Upper lobe of right lung (tissue), 1 donor: ENCODE data around the gene MBD2. TPM values are rescaled to one million over a fixed set of nuclear protein-coding genes. Genes with fewer than 3 reads are reported as not detected.

Experiments used
- ATAC-seq: fragments of 200-7000 bp; cut with Tn5 transposase; one replicate; pipeline ENCODE4 v1.9.1; 2020; ENCODE audit warnings: mild to moderate bottlenecking, moderate library complexity
- DNase-seq: peaks from one replicate; pipeline ENCODE4 v3.0.0-alpha.2; 2020
- H3K27ac ChIP-seq: fragments of 200-600 bp; one replicate; pipeline ENCODE4 v1.8.0; 2022
- H3K27me3 ChIP-seq: fragments of 200-600 bp; one replicate; pipeline ENCODE4 v1.8.0; 2022; ENCODE audit warnings: mild to moderate bottlenecking
- H3K36me3 ChIP-seq: fragments of 200-600 bp; one replicate; pipeline ENCODE4 v1.8.0; 2022
- H3K4me1 ChIP-seq: fragments of 200-600 bp; one replicate; pipeline ENCODE4 v1.8.0; 2022
- H3K4me3 ChIP-seq: fragments of 200-600 bp; one replicate; pipeline ENCODE4 v1.8.0; 2022; ENCODE audit warnings: mild to moderate bottlenecking
- H3K9me3 ChIP-seq: fragments of 200-600 bp; one replicate; pipeline ENCODE4 v1.8.0; 2022
- CTCF ChIP-seq: fragments of 200-600 bp; IDR thresholded peaks from one replicate; pipeline ENCODE4 v1.8.0; 2022; ENCODE audit warnings: antibody characterized with exemption
- intact Hi-C: fragments of 100-400 bp; cut with DNase I; formaldehyde crosslinking; loops from one replicate; pipeline ENCODE4 v1.11.0; 2022
- total RNA-seq: library from RNA; stranded (reverse); fragmentation: NEBNext Ultra II Directional; extraction: Animal tissue kit (Norgen Biotek cat#: 25700); gene quantifications from one replicate; pipeline ENCODE4 v1.2.1, GENCODE V29; 2021
- donor health status: DM: no; HTN: yes; CAD: no; lungs with severe emphysema.

MBD2 gene
- total RNA-seq, 1 donor from 2014 or later = 78.4 TPM

DNA sequence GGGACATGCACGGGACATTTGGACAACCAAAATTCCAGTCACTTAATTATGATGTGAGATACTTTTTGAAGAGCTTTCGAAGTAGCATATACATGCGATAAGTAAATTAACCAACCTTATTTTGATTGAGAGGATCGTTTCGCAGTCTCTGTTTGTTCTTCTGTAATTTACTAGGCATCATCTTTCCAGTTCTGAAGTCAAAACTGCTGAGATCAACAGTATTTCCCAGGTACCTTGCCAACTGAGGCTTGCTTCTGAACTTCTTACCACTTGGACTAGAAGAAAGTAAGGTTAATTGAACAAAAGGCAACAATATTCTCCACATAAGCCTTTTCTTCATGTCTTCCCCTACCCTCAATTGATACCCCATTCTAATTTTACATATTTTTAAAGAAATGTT lies 19.6 kb downstream of the MBD2 start:
- Histone ChIP-seq H3K9me3 (no peaks in the 10 kb centered on the region), H3K4me3 (no peak overlapping the region), H3K36me3 (peaks cover 33% of the 10 kb centered on the region), H3K27me3 (no peaks in the 10 kb centered on the region), H3K27ac (no peak overlapping the region), H3K4me1 (peaks cover 23% of the 10 kb centered on the region)
- DNase-seq = no peak
- ATAC-seq = no peak
- no peak for TF ChIP-seq CTCF
- intact Hi-C loops = no loop called here

- Histone ChIP-seq H3K4me1 (peaks cover 19% of the 10 kb centered on the region), H3K9me3 (no peaks in the 10 kb centered on the region), H3K4me3 (no peak overlapping the region), H3K36me3 (peaks cover 33% of the 10 kb centered on the region), H3K27ac (no peak overlapping the region), H3K27me3 (no peaks in the 10 kb centered on the region)
- no peak for TF ChIP-seq CTCF
- no peak for ATAC-seq
- intact Hi-C loops = no loop called here
- no peak for DNase-seq
These were observed 20.6 kb downstream of the MBD2 start for GRCh38 chr18:54203914-54204313.

DNA sequence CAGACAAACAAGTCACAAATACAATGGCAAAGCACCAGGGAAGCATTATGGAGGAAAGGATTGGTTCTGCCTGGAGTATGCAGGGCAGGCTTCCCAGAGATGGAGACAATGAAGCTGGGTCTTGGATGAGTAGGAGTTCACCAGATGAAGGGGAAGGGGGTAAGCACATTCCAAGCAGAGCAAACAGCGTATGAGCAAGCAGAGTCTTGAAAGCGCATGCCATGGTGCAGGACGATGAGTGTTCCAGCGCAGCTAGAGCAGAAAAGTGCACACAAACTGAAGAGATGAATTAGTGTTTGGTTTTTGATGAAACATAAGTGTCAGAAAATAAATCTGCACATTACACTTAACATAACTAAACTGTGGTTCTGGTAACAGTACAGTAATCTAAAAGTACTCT lies 21.6 kb downstream of the MBD2 start:
- intact Hi-C loops = no loop called here
- no peaks in the 10 kb centered on the region for H3K27me3 ChIP-seq
- H3K36me3 ChIP-seq = peaks cover 33% of the 10 kb centered on the region
- H3K4me3 ChIP-seq = no peak overlapping the region
- DNase-seq (no peak), ATAC-seq (no peak)
- H3K27ac ChIP-seq = no peak overlapping the region
- H3K4me1 ChIP-seq = peaks cover 19% of the 10 kb centered on the region
- H3K9me3 ChIP-seq = no peaks in the 10 kb centered on the region
- TF ChIP-seq CTCF = no peak

- no peak for DNase-seq
- no peak overlapping the region for H3K27ac ChIP-seq
- intact Hi-C loops = no loop called here
- H3K4me1 ChIP-seq = no peaks in the 10 kb centered on the region
- H3K9me3 ChIP-seq = no peaks in the 10 kb centered on the region
- peaks cover 19% of the 10 kb centered on the region for H3K36me3 ChIP-seq
- H3K4me3 ChIP-seq = no peak overlapping the region
- no peaks in the 10 kb centered on the region for H3K27me3 ChIP-seq
- ATAC-seq = no peak
- TF ChIP-seq CTCF = no peak
These were observed 26.6 kb downstream of the MBD2 start for GRCh38 chr18:54197747-54198411.

DNA sequence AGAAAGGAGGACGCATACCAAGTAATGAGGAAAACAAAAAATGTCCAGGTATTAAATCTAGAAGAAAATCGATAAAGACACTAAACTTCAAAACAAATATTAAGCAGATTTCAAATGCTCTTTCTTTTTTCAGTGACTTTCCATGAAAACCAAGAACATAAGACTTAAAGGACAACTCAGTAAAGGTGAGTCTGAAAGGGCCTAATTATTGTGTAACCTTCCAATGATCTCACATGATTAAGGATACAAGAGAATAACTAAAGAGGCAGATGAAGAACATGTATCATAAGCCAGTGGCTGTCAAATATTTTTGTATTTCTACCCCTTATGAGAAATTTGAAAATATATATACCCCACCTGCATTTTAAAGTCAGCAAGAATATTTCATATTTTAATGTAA lies 30.7 kb downstream of the MBD2 start:
- no peak overlapping the region for H3K4me3 ChIP-seq
- H3K9me3 ChIP-seq = no peaks in the 10 kb centered on the region
- H3K27ac ChIP-seq = no peak overlapping the region
- no peak for DNase-seq
- intact Hi-C loops = no loop called here
- ATAC-seq = no peak
- peaks cover 4% of the 10 kb centered on the region for H3K36me3 ChIP-seq
- no peak for TF ChIP-seq CTCF
- no peaks in the 10 kb centered on the region for H3K4me1 ChIP-seq
- H3K27me3 ChIP-seq = no peaks in the 10 kb centered on the region

DNA sequence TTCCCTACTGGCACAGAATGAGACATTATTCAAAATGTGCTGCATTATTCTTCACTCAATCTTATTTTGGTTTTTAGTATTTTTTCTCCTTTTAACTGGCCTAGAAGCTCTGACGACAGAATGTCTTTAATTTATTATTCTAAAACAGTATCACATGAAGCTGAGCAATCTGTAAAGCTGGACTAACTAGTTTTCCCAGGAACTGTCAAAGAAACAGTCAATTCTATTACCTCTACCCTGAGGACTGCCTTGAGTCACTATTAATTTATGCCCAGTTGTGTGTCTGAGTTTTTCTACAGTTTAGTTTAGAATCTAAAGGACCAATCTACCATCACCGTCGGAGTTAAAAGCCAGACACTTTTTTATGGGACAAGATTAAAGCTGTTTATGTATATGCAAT lies 31.6 kb downstream of the MBD2 start:
- no peak overlapping the region for H3K4me3 ChIP-seq
- peaks cover 11% of the 10 kb centered on the region for H3K36me3 ChIP-seq
- H3K4me1 ChIP-seq = no peaks in the 10 kb centered on the region
- intact Hi-C loops = no loop called here
- no peak overlapping the region for H3K27ac ChIP-seq
- DNase-seq (no peak), ATAC-seq (no peak)
- no peaks in the 10 kb centered on the region for H3K9me3 ChIP-seq
- H3K27me3 ChIP-seq = no peaks in the 10 kb centered on the region
- TF ChIP-seq CTCF = no peak
